GM19023 (cell line): ENCODE data around the gene PHF24.

Source experiments
- ATAC-seq: cut with Tn5 transposase; IDR thresholded peaks from one replicate; pipeline ENCODE4 v1.9.1; 2021; ENCODE audit warnings: mild to moderate bottlenecking, moderate library complexity; ENCODE audit not compliant: unreplicated experiment

PHF24 gene

GRCh38 chr9:34982361-34982760 lies 24.3 kb downstream of the PHF24 start:
- no peak for ATAC-seq

GRCh38 chr9:34983209-34983608 lies 25.1 kb downstream of the PHF24 start:
- ATAC-seq, result no peak

GRCh38 chr9:34984049-34984448 lies 26.0 kb downstream of the PHF24 start:
- no peak for ATAC-seq

GRCh38 chr9:34985311-34985899 lies 27.3 kb downstream of the PHF24 start:
- no peak for ATAC-seq

GRCh38 chr9:34986540-34987047 lies 28.5 kb downstream of the PHF24 start:
- no peak for ATAC-seq

- ATAC-seq, result no peak
Observed at GRCh38 chr9:34987160-34987901, 29.2 kb downstream of the PHF24 start.

- ATAC-seq, result no peak
Observed at GRCh38 chr9:34988218-34989002, 30.3 kb downstream of the PHF24 start.

GRCh38 chr9:34989003-34989945 lies 31.2 kb downstream of the PHF24 start, which contains the start of gene DNAJB5:
DNAJB5 (plus strand) TSS chr9:34989745; CDS start chr9:34990631, 886 bp downstream.
- ATAC-seq, result peak; percentile 93

GRCh38 chr9:34989946-34990635 lies 32.0 kb downstream of the PHF24 start:
- no peak for ATAC-seq

GRCh38 chr9:34990908-34991606 lies 33.0 kb downstream of the PHF24 start:
- no peak for ATAC-seq

GRCh38 chr9:34991607-34992375 lies 33.7 kb downstream of the PHF24 start:
- ATAC-seq, result no peak

- ATAC-seq, result no peak
Observed at GRCh38 chr9:34992376-34992951, 34.4 kb downstream of the PHF24 start.

GRCh38 chr9:34993502-34994259 lies 35.6 kb downstream of the PHF24 start:
- no peak for ATAC-seq

GRCh38 chr9:34994260-34994899 lies 36.3 kb downstream of the PHF24 start:
- no peak for ATAC-seq

GRCh38 chr9:34994900-34995669 lies 37.0 kb downstream of the PHF24 start:
- ATAC-seq, result no peak

- ATAC-seq, result no peak
Observed at GRCh38 chr9:34995670-34996060, 37.6 kb downstream of the PHF24 start.
